HG03108 (cell line): ENCODE measurements around the gene COLQ.
"Not testable (repeated sequence)": the region's sequence is repeated elsewhere in the genome, so short reads cannot be mapped to it uniquely, and the experiment has no call there.

ENCODE experiments used
- ATAC-seq: cut with Tn5 transposase; IDR thresholded peaks from one replicate; pipeline ENCODE4 v1.9.1; 2021; ENCODE audit warnings: moderate library complexity; ENCODE audit not compliant: unreplicated experiment

COLQ gene

GRCh38 chr3:15430624-15431023, 90.9 kb downstream of the COLQ start:
- no peak for ATAC-seq

- ATAC-seq: no peak
Measured at GRCh38 chr3:15429080-15429479, 92.4 kb downstream of the COLQ start.

- no peak for ATAC-seq
Measured at GRCh38 chr3:15428539-15428938, 93.0 kb downstream of the COLQ start.

GRCh38 chr3:15427981-15428380, 93.5 kb downstream of the COLQ start:
- no peak for ATAC-seq

- peak; percentile 91 for ATAC-seq
Measured at GRCh38 chr3:15427182-15427880, 94.2 kb downstream of the COLQ start, which contains the start of the genes EAF1 and METTL6. Gene EAF1 (plus strand): TSS chr3:15427598. CDS start chr3:15427780, 182 bp downstream. Gene METTL6 (minus strand): TSS chr3:15427544. CDS start chr3:15426511, 1,033 bp downstream.

GRCh38 chr3:15426579-15427118, 94.9 kb downstream of the COLQ start:
- ATAC-seq: no peak

GRCh38 chr3:15420871-15421270, 100.6 kb downstream of the COLQ start:
- no peak for ATAC-seq

GRCh38 chr3:15410966-15411365, 110.5 kb downstream of the COLQ start:
- ATAC-seq: not testable (repeated sequence)

DNA sequence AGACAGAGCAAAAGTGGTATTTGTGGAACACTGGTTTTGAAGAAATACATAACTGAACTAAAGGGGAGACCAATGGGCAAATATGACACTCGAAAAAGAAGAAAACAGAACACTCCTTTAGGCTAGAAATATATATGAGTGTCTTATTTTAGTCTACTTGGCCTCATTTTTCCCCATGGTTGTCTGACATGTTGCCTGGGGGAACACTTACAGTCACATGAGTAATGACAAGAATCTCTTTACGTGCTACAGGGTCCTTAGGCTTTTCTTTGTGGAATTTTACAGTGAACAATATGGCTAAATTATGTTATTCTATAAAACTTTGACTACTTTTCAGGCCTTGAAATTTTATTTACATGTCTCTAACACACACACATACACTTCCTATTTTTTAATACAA, 111.7 kb downstream of the COLQ start:
- no peak for ATAC-seq

DNA sequence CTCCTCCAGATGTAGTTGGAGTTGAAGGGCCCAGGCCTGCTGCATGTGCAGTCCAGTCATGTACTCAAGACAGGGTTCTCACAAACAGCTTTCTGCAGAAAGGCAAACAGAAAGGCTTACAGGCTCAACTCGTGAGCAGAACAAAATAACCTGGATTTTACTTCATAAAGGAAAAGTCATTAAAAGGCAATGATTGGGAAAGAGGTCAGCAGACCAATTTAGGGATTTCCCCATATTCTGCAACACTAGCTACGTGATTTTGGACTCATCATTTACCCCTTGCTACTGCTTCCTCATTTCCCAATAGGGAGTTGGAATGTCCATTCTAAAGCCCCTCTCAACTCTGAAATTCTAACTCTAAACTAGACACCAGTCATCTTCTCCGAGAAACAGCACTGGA, 112.3 kb downstream of the COLQ start:
- no peak for ATAC-seq

GRCh38 chr3:15405448-15406050, 116.0 kb downstream of the COLQ start:
- ATAC-seq: no peak

DNA sequence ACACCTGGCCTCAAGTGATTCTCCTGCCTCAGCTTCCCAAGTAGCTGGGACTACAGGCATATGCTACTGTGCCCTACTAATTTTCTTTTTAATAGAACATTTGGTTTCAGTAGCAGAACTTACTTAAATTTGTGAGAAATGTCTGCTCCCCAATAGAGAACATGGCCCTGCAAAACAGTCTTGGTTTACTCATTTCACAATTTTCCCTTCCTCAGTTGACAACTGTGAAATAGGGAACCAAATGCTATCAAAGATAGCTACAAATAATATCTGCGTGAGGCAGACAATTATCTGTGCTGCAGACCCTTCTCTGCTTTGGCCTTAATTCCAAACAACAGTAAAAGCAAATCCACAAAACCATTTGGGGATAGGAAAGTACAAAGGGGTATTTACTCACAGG, 116.7 kb downstream of the COLQ start:
- no peak for ATAC-seq

DNA sequence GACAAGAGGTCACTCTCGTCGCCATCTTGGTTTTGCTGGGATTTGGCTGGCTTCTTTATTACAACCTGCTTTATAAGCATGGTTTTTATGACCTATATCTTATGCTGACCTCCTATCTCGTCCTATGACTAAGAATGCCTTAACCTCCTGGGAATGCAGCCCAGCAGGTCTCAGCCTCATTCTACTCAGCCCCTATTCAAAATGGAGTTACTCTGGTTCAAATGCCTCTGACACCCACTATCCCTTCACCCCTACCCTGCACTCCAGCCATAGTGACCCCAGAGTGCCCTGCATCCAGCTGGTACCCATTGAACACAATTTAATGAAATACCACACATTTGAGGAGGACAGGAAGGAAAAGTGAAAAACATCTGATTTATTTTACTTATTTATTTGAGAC, 117.5 kb downstream of the COLQ start:
- no peak for ATAC-seq

GRCh38 chr3:15403495-15403894, 118.0 kb downstream of the COLQ start:
- no peak for ATAC-seq

DNA sequence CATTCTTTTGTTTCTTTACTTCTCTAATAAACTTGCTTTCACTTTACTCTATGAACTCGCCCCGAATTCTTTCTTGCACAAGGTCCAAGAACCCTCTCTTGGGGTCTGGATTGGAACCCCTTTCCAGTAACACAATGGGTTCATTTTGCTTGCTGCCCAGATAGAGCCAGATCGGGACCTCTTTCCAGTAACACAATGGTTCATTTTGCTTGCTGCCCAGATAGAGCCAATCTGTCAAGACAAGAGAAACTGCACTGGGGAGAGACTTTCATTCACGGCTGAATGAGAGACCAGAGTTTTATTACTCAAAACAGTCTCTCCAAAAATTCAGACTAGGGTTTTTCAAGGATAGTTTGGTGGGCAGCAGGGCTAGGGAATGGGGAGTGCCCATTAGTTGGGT, 119.6 kb downstream of the COLQ start:
- ATAC-seq: no peak
